SK-N-SH (cell line): ENCODE data around the gene GALK1. TPM values are rescaled to one million over a fixed set of nuclear protein-coding genes. Genes with fewer than 3 reads are reported as not detected.

ENCODE experiments used
- CTCF ChIA-PET: fragments of 300-600, 350-600 bp; formaldehyde crosslinking; extraction: SDS; loops from one replicate; lab custom pipeline; 2021; lab: Yijun Ruan, JAX
- POLR2A ChIA-PET: fragments of 350-600 bp; sonication (Branson Sonifier 250); formaldehyde crosslinking; extraction: SDS; loops from one replicate; lab custom pipeline; 2020; ENCODE audit warnings: antibody characterized with exemption, inconsistent platforms; lab: Yijun Ruan, JAX
- DNase-seq: peaks from one replicate; pipeline ENCODE4 v3.0.0; 2012
- H2AFZ ChIP-seq: fragments of 200-600 bp; sonication (generic); 2 replicates; pipeline ENCODE4 v1.8.1; 2016; ENCODE audit warnings: antibody characterized with exemption, mild to moderate bottlenecking, low read depth
- H3F3A ChIP-seq: fragments of 200-600 bp; sonication (generic); replicated peaks from 2 replicates; pipeline ENCODE3; 2016; ENCODE audit warnings: antibody characterized with exemption, mild to moderate bottlenecking; ENCODE audit not compliant: insufficient read depth
- H3K27ac ChIP-seq, 2 experiments: fragments of 200-500 bp in 1 of 2; fragments of 200-600 bp in 1 of 2; sonication (Bioruptor generic) in 1 of 2; sonication (generic), shearing (Covaris generic) in 1 of 2; 2 replicates each; pipeline versions ENCODE4 v1.5.1 to v1.6.1; 2014 to 2016; ENCODE audit warnings: low read depth in 2 of 2, inconsistent platforms in 1 of 2, low read length in 1 of 2, mild to moderate bottlenecking in 1 of 2, mixed read lengths in 1 of 2
- H3K27me3 ChIP-seq: fragments of 200-600 bp; sonication (generic), shearing (Covaris generic); 2 replicates; pipeline ENCODE4 v1.6.1; 2016; ENCODE audit warnings: mixed run types; ENCODE audit not compliant: insufficient read depth
- H3K36me3 ChIP-seq, 2 experiments: fragments of 200-500 bp in 1 of 2; fragments of 200-600 bp in 1 of 2; sonication (Bioruptor generic) in 1 of 2; sonication (generic) in 1 of 2; replicated peaks in 1 of 2; 2 replicates each; pipeline versions ENCODE3 to v1.5.1; 2014 to 2016; ENCODE audit warnings: low read length in 1 of 2, mild to moderate bottlenecking in 1 of 2; ENCODE audit not compliant: insufficient read depth in 2 of 2, control insufficient read depth in 1 of 2
- H3K4me1 ChIP-seq, 2 experiments: fragments of 200-500 bp in 1 of 2; fragments of 200-600 bp in 1 of 2; sonication (Bioruptor generic) in 1 of 2; sonication (generic), shearing (Covaris generic) in 1 of 2; 2 replicates each; pipeline versions ENCODE4 v1.5.1 to v1.6.1; 2014 to 2016; ENCODE audit warnings: low read depth in 1 of 2, low read length in 1 of 2, mixed run types in 1 of 2; ENCODE audit not compliant: insufficient read depth in 2 of 2, control insufficient read depth in 1 of 2
- H3K4me2 ChIP-seq: fragments of 200-600 bp; sonication (generic), shearing (Covaris generic); 2 replicates; pipeline ENCODE4 v1.6.1; 2017; ENCODE audit warnings: mixed run types
- H3K4me3 ChIP-seq, 2 experiments: fragments of 200-500 bp in 1 of 2; fragments of 200-600 bp in 1 of 2; sonication (Bioruptor generic) in 1 of 2; sonication (generic), shearing (Covaris generic) in 1 of 2; 2 replicates each; pipeline versions ENCODE4 v1.5.1 to v1.8.1; 2014 to 2016; ENCODE audit warnings: low read depth in 2 of 2, inconsistent platforms in 1 of 2, low read length in 1 of 2, mild to moderate bottlenecking in 1 of 2, mixed read lengths in 1 of 2, moderate library complexity in 1 of 2
- H3K79me2 ChIP-seq: fragments of 200-600 bp; sonication (generic); 2 replicates; pipeline ENCODE4 v1.8.1; 2017; ENCODE audit warnings: mild to moderate bottlenecking; ENCODE audit not compliant: insufficient read depth
- H3K9ac ChIP-seq: fragments of 200-600 bp; sonication (generic); 2 replicates; pipeline ENCODE4 v1.6.1; 2017; ENCODE audit warnings: mixed run types
- H3K9me2 ChIP-seq: fragments of 200-600 bp; sonication (generic); 2 replicates; pipeline ENCODE4 v1.6.1; 2017; ENCODE audit warnings: mixed run types
- H3K9me3 ChIP-seq: fragments of 200-600 bp; sonication (generic); 2 replicates; pipeline ENCODE4 v1.6.1; 2017; ENCODE audit warnings: mixed run types, mild to moderate bottlenecking, moderate library complexity
- H4K20me1 ChIP-seq: fragments of 200-600 bp; sonication (generic); 2 replicates; pipeline ENCODE4 v1.6.1; 2017; ENCODE audit warnings: mild to moderate bottlenecking, mixed run types; ENCODE audit not compliant: insufficient read depth
- EP300 ChIP-seq, 2 experiments: IDR thresholded peaks; 2 replicates each; pipeline versions ENCODE4 v1.4.0 to v1.6.1; 2012; ENCODE audit warnings: borderline replicate concordance in 1 of 2, low read depth in 1 of 2, low read length in 1 of 2
- EZH2phosphoT487 ChIP-seq: fragments of 200-600 bp; sonication (generic); IDR thresholded peaks from 2 replicates; pipeline ENCODE4 v1.6.1; 2017; ENCODE audit warnings: low read depth, mixed run types, mild to moderate bottlenecking, antibody characterized with exemption, moderate library complexity, borderline replicate concordance
- FOXJ3 ChIP-seq: sonication (generic); formaldehyde crosslinking; IDR thresholded peaks from 2 replicates; pipeline ENCODE4 v1.5.1; 2020; ENCODE audit warnings: mild to moderate bottlenecking, missing genetic modification reagents
- FOXM1 ChIP-seq: IDR thresholded peaks from 2 replicates; pipeline ENCODE4 v1.4.0; 2012; ENCODE audit warnings: low read depth, mild to moderate bottlenecking
- GABPA ChIP-seq: IDR thresholded peaks from 2 replicates; pipeline ENCODE4 v1.4.0; 2012; ENCODE audit warnings: low read depth, mild to moderate bottlenecking
- GATA2 ChIP-seq: sonication (generic); formaldehyde crosslinking; IDR thresholded peaks from 2 replicates; pipeline ENCODE4 v1.5.0; 2020; ENCODE audit warnings: mild to moderate bottlenecking, missing genetic modification reagents
- JUND ChIP-seq: IDR thresholded peaks from 2 replicates; pipeline ENCODE4 v1.4.0; 2012
- MEF2A ChIP-seq: IDR thresholded peaks from 2 replicates; pipeline ENCODE4 v1.4.0; 2012; ENCODE audit warnings: low read depth, borderline replicate concordance
- RFX5 ChIP-seq: IDR thresholded peaks from 2 replicates; pipeline ENCODE4 v1.6.1; 2012; ENCODE audit warnings: mild to moderate bottlenecking, improper control_type of control experiment, low read length
- SMC3 ChIP-seq: IDR thresholded peaks from 2 replicates; pipeline ENCODE4 v1.6.1; 2012; ENCODE audit warnings: low read depth, low read length, improper control_type of control experiment
- TEAD4 ChIP-seq: IDR thresholded peaks from 2 replicates; pipeline ENCODE4 v1.4.0; 2012; ENCODE audit warnings: mild to moderate bottlenecking, borderline replicate concordance; ENCODE audit not compliant: insufficient read depth
- WGBS: methylation state at CpG from one replicate; pipeline ENCODE4 v1.1.6; 2017; ENCODE audit warnings: low lambda C conversion rate; 5-methylcytosine and 5-hydroxymethylcytosine counted together
- polyA plus RNA-seq, 3 experiments: library from polyadenylated mRNA; depleted of rRNA; stranded (reverse); fragments of >200 nt; gene quantifications; 2 replicates each; pipeline ENCODE4 v1.2.3, GENCODE V29; 2012
- TF ChIP-seq, protein P1 (sequence below): IDR thresholded peaks from 2 replicates; pipeline ENCODE4 v1.4.0; 2012; ENCODE audit warnings: low read depth, borderline replicate concordance
- TF ChIP-seq, protein P2 (sequence below): fragments of 150-350 bp; IDR thresholded peaks from 2 replicates; pipeline ENCODE4 v1.6.1; 2016; ENCODE audit warnings: mild to moderate bottlenecking, low read depth, low read length
- TF ChIP-seq, protein P3 (sequence below): IDR thresholded peaks from 2 replicates; pipeline ENCODE4 v1.4.0; 2012; ENCODE audit warnings: low read depth, borderline replicate concordance

GALK1 gene
- polyA plus RNA-seq, 1 of the 3 experiments (the other 2 are of a cell fraction) = 36.5 TPM

DNA sequence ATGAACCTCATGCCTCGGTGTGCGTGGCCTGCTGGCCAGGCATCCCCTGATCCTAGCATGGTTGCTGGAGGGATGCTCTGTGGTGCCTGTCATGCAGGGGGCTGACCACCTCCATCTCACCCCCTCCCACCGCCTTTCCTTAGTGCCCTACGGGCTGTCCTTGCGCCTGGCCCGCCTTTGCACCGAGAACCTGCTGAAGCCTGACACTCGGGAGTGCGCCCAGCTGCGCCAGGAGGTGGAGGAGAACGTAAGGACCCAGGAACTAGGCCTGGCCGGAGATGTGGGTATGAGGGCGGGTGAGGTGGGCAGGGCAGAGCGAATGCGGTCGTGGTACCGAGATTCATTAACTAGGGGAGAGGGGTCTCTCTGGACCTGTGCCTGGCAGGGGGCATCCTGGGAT lies 24.8 kb downstream of the GALK1 start:
- Histone ChIP-seq H3K4me3 (no peak overlapping the region), H2AFZ (no peak overlapping the region), H3K9me3 (no peaks in the 10 kb centered on the region), H3K4me2 (no peak overlapping the region), H3K36me3 (no peaks in the 10 kb centered on the region), H3F3A (no peaks in the 10 kb centered on the region), H3K79me2 (no peaks in the 10 kb centered on the region), H3K4me1 (no peaks in the 10 kb centered on the region; a peak in 1 of 4 replicates), H3K27me3 (no peaks in the 10 kb centered on the region), H3K9ac (no peak overlapping the region), H3K27ac (no peak overlapping the region), H3K9me2 (no peaks in the 10 kb centered on the region), H4K20me1 (no peaks in the 10 kb centered on the region)
- ChIA-PET CTCF (interaction anchor here (3.5 to 31.4 kb wide), 4 partner anchors 6 to 107 kb away, joined by 16 to 1370 read pairs (median 358); partner anchors contain the start of gene SMIM5), POLR2A (no interaction called here)
- WGBS = 91% methylated on average over 15 of the region's 17 CpGs
- TF ChIP-seq RFX5 = no peak
- TF ChIP-seq, protein P1, sequence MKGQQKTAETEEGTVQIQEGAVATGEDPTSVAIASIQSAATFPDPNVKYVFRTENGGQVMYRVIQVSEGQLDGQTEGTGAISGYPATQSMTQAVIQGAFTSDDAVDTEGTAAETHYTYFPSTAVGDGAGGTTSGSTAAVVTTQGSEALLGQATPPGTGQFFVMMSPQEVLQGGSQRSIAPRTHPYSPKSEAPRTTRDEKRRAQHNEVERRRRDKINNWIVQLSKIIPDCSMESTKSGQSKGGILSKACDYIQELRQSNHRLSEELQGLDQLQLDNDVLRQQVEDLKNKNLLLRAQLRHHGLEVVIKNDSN = no peak
- DNase-seq = no peak

DNA sequence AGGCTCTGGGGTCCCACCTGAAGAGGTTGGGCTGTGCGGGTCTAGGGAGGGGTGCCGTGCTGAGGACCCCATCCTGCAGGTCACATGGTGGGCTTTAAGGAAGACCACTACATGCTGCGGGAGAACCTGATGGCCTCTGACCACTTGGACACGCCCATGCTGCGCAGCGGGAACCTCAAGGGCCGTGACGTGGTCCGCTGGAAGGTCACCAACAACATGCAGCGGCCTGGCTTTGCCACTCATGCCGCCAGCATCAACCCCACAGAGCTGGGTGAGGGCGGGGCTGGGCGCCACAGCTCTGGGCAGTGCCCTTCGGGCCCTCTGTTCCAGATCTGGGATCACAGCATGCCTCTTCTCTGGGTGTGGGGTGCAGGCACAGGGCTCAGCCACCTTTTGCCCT lies 25.2 kb downstream of the GALK1 start:
- Histone ChIP-seq H3K36me3 (no peaks in the 10 kb centered on the region), H2AFZ (no peak overlapping the region), H3K9me3 (no peaks in the 10 kb centered on the region), H3K79me2 (no peaks in the 10 kb centered on the region), H3F3A (no peaks in the 10 kb centered on the region), H3K9ac (no peak overlapping the region), H3K4me1 (no peaks in the 10 kb centered on the region; a peak in 1 of 4 replicates), H3K27ac (no peak overlapping the region), H3K4me3 (no peak overlapping the region), H3K27me3 (no peaks in the 10 kb centered on the region), H3K9me2 (no peaks in the 10 kb centered on the region), H3K4me2 (no peak overlapping the region)
- WGBS = 97% methylated on average over 12 of the region's 14 CpGs
- DNase-seq = no peak
- ChIA-PET POLR2A (no interaction called here), CTCF (interaction anchor here (1.1 to 31.4 kb wide), 4 partner anchors 6 to 107 kb away, joined by 3 to 1370 read pairs (median 218); partner anchors contain the start of gene SMIM5)
- TF ChIP-seq EZH2phosphoT487 (no peak), TEAD4 (no peak), FOXJ3 (CRISPR knock-in tag) (no peak), JUND (no peak), FOXM1 (no peak)
- TF ChIP-seq, protein P2, sequence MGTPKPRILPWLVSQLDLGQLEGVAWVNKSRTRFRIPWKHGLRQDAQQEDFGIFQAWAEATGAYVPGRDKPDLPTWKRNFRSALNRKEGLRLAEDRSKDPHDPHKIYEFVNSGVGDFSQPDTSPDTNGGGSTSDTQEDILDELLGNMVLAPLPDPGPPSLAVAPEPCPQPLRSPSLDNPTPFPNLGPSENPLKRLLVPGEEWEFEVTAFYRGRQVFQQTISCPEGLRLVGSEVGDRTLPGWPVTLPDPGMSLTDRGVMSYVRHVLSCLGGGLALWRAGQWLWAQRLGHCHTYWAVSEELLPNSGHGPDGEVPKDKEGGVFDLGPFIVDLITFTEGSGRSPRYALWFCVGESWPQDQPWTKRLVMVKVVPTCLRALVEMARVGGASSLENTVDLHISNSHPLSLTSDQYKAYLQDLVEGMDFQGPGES = no peak
- TF ChIP-seq, all 33 proteins: peak for 0
- no peaks in the 10 kb centered on the region for H4K20me1 ChIP-seq

DNA sequence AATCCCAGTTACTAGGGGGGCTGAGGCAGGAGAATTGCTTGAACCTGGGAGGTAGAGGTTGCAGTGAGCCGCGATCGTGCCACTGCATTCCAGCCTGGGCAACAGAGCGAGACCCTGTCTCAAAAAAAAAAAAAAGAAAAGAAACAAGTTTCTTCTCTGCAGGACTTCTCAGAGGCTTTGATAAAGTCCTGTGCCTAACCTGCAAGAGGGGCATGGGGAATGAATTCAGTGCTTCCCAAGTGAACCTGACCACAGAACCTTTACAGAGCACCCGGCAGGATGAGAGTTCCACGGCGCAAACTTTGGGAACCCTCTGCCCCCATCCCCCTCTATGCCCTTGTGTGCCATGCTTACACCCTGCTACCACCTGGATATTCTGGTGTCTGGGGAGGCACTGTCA lies 25.8 kb downstream of the GALK1 start:
- Histone ChIP-seq H3K4me3 (no peak overlapping the region), H3K36me3 (no peaks in the 10 kb centered on the region), H2AFZ (no peak overlapping the region), H3K9ac (no peak overlapping the region), H4K20me1 (no peaks in the 10 kb centered on the region), H3K79me2 (no peaks in the 10 kb centered on the region), H3K4me2 (no peak overlapping the region), H3K27me3 (no peaks in the 10 kb centered on the region), H3K9me3 (no peaks in the 10 kb centered on the region), H3K9me2 (no peaks in the 10 kb centered on the region), H3F3A (no peaks in the 10 kb centered on the region), H3K4me1 (no peaks in the 10 kb centered on the region; a peak in 1 of 4 replicates), H3K27ac (no peak overlapping the region)
- DNase-seq = no peak
- WGBS = 89% methylated on average over 6 of the region's 7 CpGs
- ChIA-PET CTCF (interaction anchor here (0.9 to 31.4 kb wide), 6 partner anchors 7 to 221 kb away, joined by 3 to 1370 read pairs (median 10); partner anchors contain the start of gene SMIM5), POLR2A (no interaction called here)
- TF ChIP-seq, protein P2 = no peak
- TF ChIP-seq FOXM1 (no peak), SMC3 (no peak), MEF2A (no peak), TEAD4 (no peak), GABPA (no peak), EP300 (IDR thresholded peaks at IDR 0.05; ENCODE audit: borderline replicate concordance in 1 of 2, low read depth in 1 of 2, low read length in 1 of 2) (no peak), GATA2 (no peak), FOXJ3 (CRISPR knock-in tag) (no peak), EZH2phosphoT487 (no peak)
- TF ChIP-seq, protein P3, sequence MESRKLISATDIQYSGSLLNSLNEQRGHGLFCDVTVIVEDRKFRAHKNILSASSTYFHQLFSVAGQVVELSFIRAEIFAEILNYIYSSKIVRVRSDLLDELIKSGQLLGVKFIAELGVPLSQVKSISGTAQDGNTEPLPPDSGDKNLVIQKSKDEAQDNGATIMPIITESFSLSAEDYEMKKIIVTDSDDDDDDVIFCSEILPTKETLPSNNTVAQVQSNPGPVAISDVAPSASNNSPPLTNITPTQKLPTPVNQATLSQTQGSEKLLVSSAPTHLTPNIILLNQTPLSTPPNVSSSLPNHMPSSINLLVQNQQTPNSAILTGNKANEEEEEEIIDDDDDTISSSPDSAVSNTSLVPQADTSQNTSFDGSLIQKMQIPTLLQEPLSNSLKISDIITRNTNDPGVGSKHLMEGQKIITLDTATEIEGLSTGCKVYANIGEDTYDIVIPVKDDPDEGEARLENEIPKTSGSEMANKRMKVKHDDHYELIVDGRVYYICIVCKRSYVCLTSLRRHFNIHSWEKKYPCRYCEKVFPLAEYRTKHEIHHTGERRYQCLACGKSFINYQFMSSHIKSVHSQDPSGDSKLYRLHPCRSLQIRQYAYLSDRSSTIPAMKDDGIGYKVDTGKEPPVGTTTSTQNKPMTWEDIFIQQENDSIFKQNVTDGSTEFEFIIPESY = no peak
